PFSK-1 (cell line): ENCODE measurements around the gene GPR62.

Source experiments
- POLR2AphosphoS5 ChIP-seq: IDR thresholded peaks from 2 replicates; pipeline ENCODE4 v1.6.1; 2012; ENCODE audit warnings: low read depth, mild to moderate bottlenecking, control low read depth, low read length, moderate library complexity
- TAF1 ChIP-seq: IDR thresholded peaks from 2 replicates; pipeline ENCODE4 v1.6.1; 2012; ENCODE audit warnings: low read length, control low read depth, borderline replicate concordance; ENCODE audit not compliant: insufficient read depth

GRCh38 chr3:51961011-51961410 is 5.8 kb downstream of the GPR62 start:
- no peak for TF ChIP-seq POLR2AphosphoS5
- TF ChIP-seq TAF1 = no peak
